Activated CD8-positive, alpha-beta T cell treated with anti-CD3 and anti-CD28 coated beads, Interleukin-2, amount 10 ng/mL, durations not matched to agents 7 days and 5 days (primary cell): ENCODE results near the gene S100A14. TPM values are rescaled to one million over a fixed set of nuclear protein-coding genes. Genes with fewer than 3 reads are reported as not detected.

Source experiments
- ATAC-seq: fragments of 150-1000 bp; cut with Tn5 transposase; one replicate; pipeline ENCODE4 v1.10.0; 2021; ENCODE audit warnings: moderate library complexity
- CTCF ChIA-PET: fragments of 350-600 bp; sonication (Branson Sonifier 250); formaldehyde crosslinking; loops from one replicate; lab custom pipeline; 2021; ENCODE audit warnings: antibody characterized with exemption; lab: Charles Lee
- POLR2A ChIA-PET: fragments of 350-600 bp; sonication (Branson Sonifier 250); formaldehyde crosslinking; loops from one replicate; lab custom pipeline; 2021; ENCODE audit warnings: antibody characterized with exemption; lab: Charles Lee
- DNase-seq: peaks from one replicate; pipeline ENCODE4 v3.0.0-alpha.2; 2020
- H3K27ac Mint-ChIP-seq: one replicate; pipeline ENCODE4 v1.8.0; 2021; ENCODE audit warnings: mild to moderate bottlenecking, mixed read lengths
- H3K27me3 Mint-ChIP-seq: one replicate; pipeline ENCODE4 v1.8.0; 2021; ENCODE audit warnings: low read depth, mixed read lengths
- H3K36me3 Mint-ChIP-seq: one replicate; pipeline ENCODE4 v1.8.0; 2021; ENCODE audit warnings: low read depth, mixed read lengths
- H3K4me1 Mint-ChIP-seq: one replicate; pipeline ENCODE4 v1.8.0; 2021; ENCODE audit warnings: low read depth, mixed read lengths
- H3K4me3 Mint-ChIP-seq: one replicate; pipeline ENCODE4 v1.8.0; 2021; ENCODE audit warnings: mild to moderate bottlenecking, mixed read lengths
- H3K9me3 Mint-ChIP-seq: one replicate; pipeline ENCODE4 v1.8.0; 2022; ENCODE audit warnings: mixed read lengths; ENCODE audit not compliant: insufficient read depth
- total RNA-seq, 2 experiments: library from RNA; stranded (reverse); gene quantifications; one replicate each; pipeline ENCODE4 v1.2.3, GENCODE V29; 2021

Gene S100A14
- total RNA-seq, 2 experiments from 2014 or later: not detected

DNA sequence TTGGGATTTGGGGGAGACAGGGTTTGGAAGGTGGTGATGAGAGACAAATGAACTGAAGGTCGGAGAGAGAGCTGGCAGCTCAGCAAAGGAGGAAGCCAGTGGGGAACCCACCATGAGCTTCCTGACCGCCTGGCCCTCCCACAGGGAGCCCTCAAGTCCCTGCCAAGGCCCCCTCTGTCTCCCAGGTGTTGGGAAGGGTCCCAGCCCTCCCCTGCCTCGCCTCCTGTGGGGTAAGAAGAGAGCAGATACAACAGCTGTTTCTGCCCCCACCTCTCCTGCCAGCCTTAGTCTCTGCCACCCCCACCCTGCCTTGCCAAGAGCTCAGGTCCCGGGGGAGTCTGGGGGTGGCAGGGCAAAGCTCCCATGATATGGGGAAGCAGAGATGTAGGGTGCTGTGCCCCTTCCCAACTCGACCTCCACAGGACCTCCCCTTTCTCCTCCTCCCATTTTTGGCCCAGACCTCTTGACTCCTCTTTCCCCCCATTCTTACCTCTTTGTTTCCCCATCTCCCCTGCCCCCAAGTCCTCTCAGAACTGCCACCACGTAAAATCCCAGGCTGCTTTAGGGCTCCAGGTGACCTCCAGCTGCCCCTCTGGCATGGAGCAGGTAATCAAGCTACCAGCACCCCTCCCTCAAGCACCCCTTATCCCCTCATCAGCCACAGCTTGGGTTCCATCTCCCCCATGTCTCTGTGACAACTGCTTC lies 12.7 kb upstream of the S100A14 start:
- no peak for ATAC-seq
- ChIA-PET POLR2A (interaction anchor here (0.9 kb wide), 2 partner anchors 13 to 30 kb away, joined by 3 to 4 read pairs; partner anchors contain the start of gene S100A14), CTCF (interaction anchor here (1.9 to 6.9 kb wide), 5 partner anchors 10 to 118 kb away, joined by 5 to 51 read pairs (median 16); no protein-coding TSS in a partner anchor)
- Mint-ChIP-seq H3K27me3 (no peaks in the 10 kb centered on the region), H3K36me3 (peaks cover 9% of the 10 kb centered on the region), H3K9me3 (no peaks in the 10 kb centered on the region), H3K27ac (peak overlapping the region; percentile 9), H3K4me1 (peaks cover 30% of the 10 kb centered on the region), H3K4me3 (no peak overlapping the region)
- DNase-seq: no peak

DNA sequence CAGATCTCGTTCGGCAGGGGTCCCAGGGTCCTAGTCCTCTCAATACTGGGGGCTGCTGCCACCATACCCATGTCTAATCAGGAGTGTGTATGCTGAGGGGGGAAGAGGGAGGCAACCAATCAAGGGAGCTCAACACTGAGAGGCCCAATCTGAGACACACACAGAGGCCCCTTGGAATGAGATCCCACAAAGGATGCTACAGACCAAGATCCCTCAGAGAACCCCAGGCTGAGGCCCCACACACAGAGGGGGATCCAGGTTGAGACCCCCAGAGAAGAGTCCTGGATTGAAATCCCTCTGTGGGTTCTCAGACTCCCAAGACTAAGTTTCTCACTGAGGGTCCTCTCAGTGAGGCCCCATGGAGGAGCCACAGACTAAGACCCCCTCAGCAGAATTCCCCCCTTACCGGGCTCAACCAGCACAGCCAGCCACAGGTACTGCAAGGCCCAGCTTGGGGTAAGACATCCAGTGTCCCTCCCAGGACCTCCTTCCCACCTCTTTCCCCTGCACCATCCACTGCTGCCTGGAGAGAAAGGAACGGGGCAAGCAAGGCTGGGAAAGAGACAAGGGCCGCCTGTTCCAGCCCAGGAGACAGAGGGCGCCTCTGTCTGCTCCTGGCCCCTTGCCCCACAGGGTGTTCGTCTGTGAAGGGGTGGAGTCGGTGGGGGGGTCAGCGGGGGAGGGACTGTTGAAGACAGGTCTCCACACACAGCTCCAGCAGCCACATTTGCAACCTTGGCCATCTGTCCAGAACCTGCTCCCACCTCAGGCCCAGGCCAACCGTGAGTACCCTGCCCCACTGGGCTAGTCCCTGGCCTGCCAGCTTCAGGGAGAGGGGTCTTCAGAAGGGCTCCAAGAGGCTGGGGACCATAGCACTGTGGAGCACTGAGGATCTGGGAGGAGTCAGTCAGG lies 11.8 kb upstream of the S100A14 start, which contains the start of gene S100A1:
TSS of gene S100A1 (plus strand) at position 720 of the 912 bp plus-strand sequence. CDS start 2,088 bp downstream, outside the sequence.
- Mint-ChIP-seq H3K27me3 (no peaks in the 10 kb centered on the region), H3K4me3 (no peak within 1 kb of the TSS), H3K36me3 (peaks cover 4% of the 10 kb centered on the region), H3K4me1 (peaks cover 22% of the 10 kb centered on the region), H3K9me3 (no peaks in the 10 kb centered on the region), H3K27ac (peak within 1 kb of the TSS; percentile 9)
- ATAC-seq: no peak
- ChIA-PET CTCF (interaction anchor here (0.9 to 6.9 kb wide), 12 partner anchors 10 to 358 kb away, joined by 3 to 51 read pairs (median 5); partner anchors contain the start of genes RAB13, S100A14, S100A16 and S100A4), POLR2A (interaction anchor here (0.9 to 1.1 kb wide), 3 partner anchors 12 to 32 kb away, joined by 3 to 4 read pairs (median 3); partner anchors contain the start of gene S100A14)
- DNase-seq: no peak

- H3K4me3 Mint-ChIP-seq: no peak within 1 kb of the TSS
- POLR2A ChIA-PET: interaction anchor here (0.6 to 1.1 kb wide), 2 partner anchors 24 to 31 kb away, joined by 3 read pairs; no protein-coding TSS in a partner anchor
- CTCF ChIA-PET: interaction anchor here (0.9 to 6.9 kb wide), 12 partner anchors 9 to 359 kb away, joined by 3 to 51 read pairs (median 5); partner anchors contain the start of genes RAB13, S100A14, S100A16 and S100A4
- H3K4me1 Mint-ChIP-seq: peaks cover 18% of the 10 kb centered on the region
- no peaks in the 10 kb centered on the region for H3K36me3 Mint-ChIP-seq
- H3K27ac Mint-ChIP-seq: no peak within 1 kb of the TSS
- no peak for DNase-seq
- no peak for ATAC-seq
- H3K27me3 Mint-ChIP-seq: no peaks in the 10 kb centered on the region
- no peaks in the 10 kb centered on the region for H3K9me3 Mint-ChIP-seq
Measured at GRCh38 chr1:153626904-153627714, 11.0 kb upstream of the S100A14 start, which contains the start of gene S100A13. Gene S100A13, minus strand, starts transcription at chr1:153627505. Its CDS starts 1,033 bp downstream, at chr1:153626472.

DNA sequence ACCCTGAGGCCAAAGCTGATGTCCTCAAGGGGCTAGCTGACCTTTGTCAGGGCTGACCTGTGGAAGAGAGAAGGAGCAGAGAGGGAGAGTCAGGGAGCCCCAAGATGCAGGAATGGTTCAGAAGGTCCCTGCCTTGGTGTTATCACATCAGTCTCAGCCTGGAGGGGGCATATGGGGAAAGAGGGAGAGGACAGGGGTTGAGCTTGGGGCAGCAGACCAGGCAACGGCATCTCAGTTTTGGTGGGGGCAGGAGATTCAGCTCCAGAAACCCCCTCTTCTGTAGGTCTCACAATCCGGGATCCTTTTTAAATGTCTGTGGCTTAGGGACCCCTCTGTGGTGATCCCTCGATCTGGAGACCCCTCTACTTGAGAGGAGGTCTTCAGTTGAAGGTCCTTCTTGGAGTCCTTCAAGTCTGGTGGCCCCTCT lies 10.4 kb upstream of the S100A14 start:
- no peaks in the 10 kb centered on the region for H3K27me3 Mint-ChIP-seq
- ChIA-PET CTCF (interaction anchor here (1.1 to 6.9 kb wide), 7 partner anchors 8 to 116 kb away, joined by 4 to 51 read pairs (median 10); partner anchors contain the start of genes S100A14 and S100A16), POLR2A (no interaction called here)
- H3K4me1 Mint-ChIP-seq: peaks cover 13% of the 10 kb centered on the region
- H3K4me3 Mint-ChIP-seq: no peak overlapping the region
- H3K36me3 Mint-ChIP-seq: no peaks in the 10 kb centered on the region
- DNase-seq (no peak), ATAC-seq (no peak)
- H3K9me3 Mint-ChIP-seq: no peaks in the 10 kb centered on the region
- H3K27ac Mint-ChIP-seq: no peak overlapping the region

- peaks cover 11% of the 10 kb centered on the region for H3K4me1 Mint-ChIP-seq
- H3K4me3 Mint-ChIP-seq: no peak overlapping the region
Measured at GRCh38 chr1:153624965-153625611, 9.0 kb upstream of the S100A14 start.

GRCh38 chr1:153623101-153623500 lies 7.0 kb upstream of the S100A14 start:
- ATAC-seq: no peak
- CTCF ChIA-PET: interaction anchor here (1.3 to 2.8 kb wide), 3 partner anchors 11 to 113 kb away, joined by 3 to 15 read pairs (median 4); partner anchors contain the start of gene CHTOP
- POLR2A ChIA-PET: interaction anchor here (1.4 kb wide), 1 partner anchor 11 kb away, joined by 3 read pairs; no protein-coding TSS in a partner anchor
- Mint-ChIP-seq H3K4me1 (peaks cover 11% of the 10 kb centered on the region), H3K9me3 (no peaks in the 10 kb centered on the region), H3K36me3 (no peaks in the 10 kb centered on the region), H3K4me3 (no peak overlapping the region), H3K27ac (no peak overlapping the region), H3K27me3 (no peaks in the 10 kb centered on the region)
- DNase-seq: no peak

More at GRCh38 chr1:153624965-153625611, 9.0 kb upstream of the S100A14 start:
- no peaks in the 10 kb centered on the region for H3K9me3 Mint-ChIP-seq
- H3K27ac Mint-ChIP-seq: no peak overlapping the region
- ChIA-PET CTCF (interaction anchor here (3.9 kb wide), 1 partner anchor 114 kb away, joined by 16 read pairs; no protein-coding TSS in a partner anchor), POLR2A (interaction anchor here (1.1 kb wide), 1 partner anchor 8 kb away, joined by 4 read pairs; no protein-coding TSS in a partner anchor)
- no peaks in the 10 kb centered on the region for H3K27me3 Mint-ChIP-seq
- no peak for ATAC-seq
- H3K36me3 Mint-ChIP-seq: no peaks in the 10 kb centered on the region
- no peak for DNase-seq

DNA sequence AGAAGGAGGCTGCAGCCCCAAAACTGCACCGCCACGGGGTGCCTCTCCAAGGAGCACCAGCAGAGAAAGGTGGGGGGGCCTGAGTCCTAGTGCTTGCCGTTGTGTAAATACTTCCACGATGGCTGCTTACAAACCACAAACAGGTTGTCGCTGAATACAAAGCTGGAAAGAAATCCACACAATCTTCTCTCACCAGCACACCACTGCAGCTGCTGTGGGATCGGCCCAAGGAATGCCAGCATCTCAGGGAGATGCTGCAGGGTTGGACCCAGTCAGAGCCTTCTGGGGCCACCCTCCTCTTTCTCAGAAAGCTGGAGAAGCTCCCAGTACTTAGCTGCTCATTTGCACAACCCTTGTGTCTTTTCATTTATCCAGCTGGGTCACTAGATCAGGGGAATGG lies 3.0 kb upstream of the S100A14 start:
- Mint-ChIP-seq H3K36me3 (no peaks in the 10 kb centered on the region), H3K9me3 (no peaks in the 10 kb centered on the region), H3K4me3 (no peak overlapping the region), H3K27ac (no peak overlapping the region), H3K4me1 (peaks cover 9% of the 10 kb centered on the region), H3K27me3 (no peaks in the 10 kb centered on the region)
- ChIA-PET POLR2A (interaction anchor here (2.7 kb wide), 1 partner anchor 14 kb away, joined by 9 read pairs; the partner anchor contains the start of gene CHTOP), CTCF (interaction anchor here (0.9 to 10.2 kb wide), 8 partner anchors 10 to 367 kb away, joined by 3 to 120 read pairs (median 36); partner anchors contain the start of genes CHTOP, RAB13, S100A1 and S100A13)
- ATAC-seq: no peak
- DNase-seq: no peak

DNA sequence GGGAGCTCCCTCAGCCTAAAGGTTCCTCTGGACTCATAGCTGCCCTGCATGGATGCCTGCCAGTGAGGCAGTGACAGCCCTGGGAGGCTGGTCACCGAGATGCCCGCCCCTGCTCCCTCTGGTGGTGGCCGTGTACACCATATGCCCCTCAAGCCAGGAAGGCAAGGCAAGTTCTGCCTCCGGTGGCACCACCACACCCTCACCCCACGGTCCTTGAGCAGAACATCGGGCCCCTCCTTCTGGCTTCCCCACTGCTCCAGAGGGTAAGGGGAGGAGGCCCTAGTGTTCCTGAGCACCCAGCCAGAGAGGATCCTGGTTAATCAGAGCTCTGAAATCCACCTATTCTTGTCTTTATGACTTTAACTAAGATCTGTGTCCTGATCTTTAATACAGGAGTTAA lies 1.5 kb upstream of the S100A14 start:
- DNase-seq (peak; percentile 86), ATAC-seq (peak; percentile 98)
- Mint-ChIP-seq H3K4me1 (peaks cover 9% of the 10 kb centered on the region), H3K27ac (peak overlapping the region; percentile 30), H3K4me3 (no peak overlapping the region), H3K9me3 (no peaks in the 10 kb centered on the region), H3K36me3 (no peaks in the 10 kb centered on the region), H3K27me3 (no peaks in the 10 kb centered on the region)
- POLR2A ChIA-PET: interaction anchor here (2.7 kb wide), 1 partner anchor 16 kb away, joined by 9 read pairs; the partner anchor contains the start of gene CHTOP
- CTCF ChIA-PET: interaction anchor here (0.6 to 10.2 kb wide), 26 partner anchors 10 to 369 kb away, joined by 3 to 120 read pairs (median 4); partner anchors contain the start of genes CHTOP, RAB13, S100A1 and S100A13

DNA sequence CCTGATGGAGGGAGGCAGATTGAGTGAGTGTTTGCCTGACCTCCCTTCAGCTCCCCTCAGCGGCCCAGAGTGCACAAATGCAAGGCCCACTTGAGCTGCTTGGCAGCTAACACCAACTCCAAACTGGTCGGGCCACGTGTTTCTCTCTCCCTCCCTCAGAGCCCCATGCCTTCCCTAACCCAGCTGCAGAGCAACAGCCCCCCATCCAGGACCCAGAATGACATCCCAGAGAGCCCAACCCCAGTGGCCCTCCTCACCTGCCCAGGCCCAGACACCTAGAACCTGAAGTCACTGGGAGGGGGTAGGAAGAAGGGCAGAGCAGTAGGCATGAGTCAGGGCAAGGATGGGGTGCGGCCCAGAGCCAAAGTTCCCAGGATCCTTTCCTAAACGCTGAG lies 789 bp upstream of the S100A14 start:
- H3K4me1 Mint-ChIP-seq: peaks cover 9% of the 10 kb centered on the region
- peak overlapping the region; percentile 26 for H3K27ac Mint-ChIP-seq
- CTCF ChIA-PET: interaction anchor here (1.1 to 10.2 kb wide), 14 partner anchors 9 to 370 kb away, joined by 4 to 120 read pairs (median 6); partner anchors contain the start of genes CHTOP, RAB13, S100A1 and S100A13
- no peaks in the 10 kb centered on the region for H3K36me3 Mint-ChIP-seq
- no peaks in the 10 kb centered on the region for H3K27me3 Mint-ChIP-seq
- DNase-seq (no peak), ATAC-seq (no peak)
- no peak overlapping the region for H3K4me3 Mint-ChIP-seq
- H3K9me3 Mint-ChIP-seq: no peaks in the 10 kb centered on the region
- POLR2A ChIA-PET: interaction anchor here (0.7 kb wide), 1 partner anchor 8 kb away, joined by 4 read pairs; no protein-coding TSS in a partner anchor
